GM21360 (cell line): Measurements from ENCODE around the gene PIK3C2G.

ENCODE experiments used
- ATAC-seq: cut with Tn5 transposase; IDR thresholded peaks from one replicate; pipeline ENCODE4 v1.9.1; 2021; ENCODE audit warnings: mild to moderate bottlenecking, moderate library complexity; ENCODE audit not compliant: unreplicated experiment

Gene PIK3C2G

DNA sequence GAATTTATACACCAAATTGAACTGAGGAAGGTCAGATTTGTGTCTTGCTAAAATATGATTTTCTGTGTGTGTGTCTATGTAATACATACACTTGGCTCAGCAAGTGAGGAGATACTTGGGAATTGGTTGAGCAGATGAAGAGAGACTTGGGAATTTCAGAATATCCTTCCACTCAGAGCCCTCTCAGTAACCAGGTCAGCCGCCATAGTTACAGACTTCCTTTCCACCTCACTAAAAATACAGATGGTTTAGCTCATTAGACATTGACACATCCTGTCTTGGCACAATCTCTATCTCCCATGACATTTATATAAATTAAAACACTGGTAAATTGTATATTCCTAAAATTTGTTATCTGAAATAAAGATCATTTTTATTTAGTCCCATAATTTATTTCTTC lies 15.9 kb downstream of the PIK3C2G start:
- no peak for ATAC-seq

GRCh38 chr12:18280728-18281127 lies 19.4 kb downstream of the PIK3C2G start:
- no peak for ATAC-seq

- ATAC-seq = no peak
Measured at GRCh38 chr12:18281941-18282340, 20.6 kb downstream of the PIK3C2G start.

GRCh38 chr12:18283831-18284230 lies 22.5 kb downstream of the PIK3C2G start:
- no peak for ATAC-seq

GRCh38 chr12:18284386-18284785 lies 23.1 kb downstream of the PIK3C2G start:
- ATAC-seq = no peak

DNA sequence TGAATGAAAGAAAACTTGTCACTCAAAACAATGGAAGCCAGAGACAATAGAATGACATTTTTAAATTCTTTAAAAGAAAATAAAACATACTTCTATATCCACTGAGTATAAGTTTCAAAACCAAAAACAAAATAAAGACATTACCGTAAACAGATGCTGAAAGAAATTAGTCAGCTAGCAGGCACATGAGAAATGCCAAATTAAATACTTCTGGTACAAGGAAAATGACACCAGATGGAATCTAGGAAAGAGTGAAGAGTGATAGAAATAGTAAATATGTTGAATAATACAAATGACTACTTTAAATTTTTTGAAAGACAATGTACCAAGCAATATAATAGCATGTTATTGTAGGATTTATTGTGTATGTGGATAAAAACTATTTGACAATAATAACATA lies 23.8 kb downstream of the PIK3C2G start:
- ATAC-seq = no peak

- no peak for ATAC-seq
Measured at GRCh38 chr12:18290386-18290785, 29.1 kb downstream of the PIK3C2G start.

DNA sequence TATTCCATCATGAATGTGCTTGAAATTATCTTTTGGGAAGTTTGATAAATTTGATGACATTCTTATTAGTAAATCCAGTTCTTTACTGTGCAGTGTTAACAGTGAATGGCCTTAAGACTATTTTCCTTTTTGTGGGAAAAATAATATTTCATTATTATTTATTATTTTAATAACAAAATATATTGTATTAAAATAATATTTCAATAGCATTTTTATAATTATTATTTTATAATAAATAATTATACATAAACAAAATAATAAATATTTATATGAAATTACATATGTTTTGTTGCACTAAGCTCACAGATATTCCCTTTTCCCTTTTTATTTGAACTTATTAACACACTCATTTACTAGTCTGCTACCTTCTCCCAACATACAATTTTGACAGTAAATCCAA lies 33.6 kb downstream of the PIK3C2G start:
- ATAC-seq = no peak

- ATAC-seq = no peak
Measured at GRCh38 chr12:18296201-18296908, 35.0 kb downstream of the PIK3C2G start.

DNA sequence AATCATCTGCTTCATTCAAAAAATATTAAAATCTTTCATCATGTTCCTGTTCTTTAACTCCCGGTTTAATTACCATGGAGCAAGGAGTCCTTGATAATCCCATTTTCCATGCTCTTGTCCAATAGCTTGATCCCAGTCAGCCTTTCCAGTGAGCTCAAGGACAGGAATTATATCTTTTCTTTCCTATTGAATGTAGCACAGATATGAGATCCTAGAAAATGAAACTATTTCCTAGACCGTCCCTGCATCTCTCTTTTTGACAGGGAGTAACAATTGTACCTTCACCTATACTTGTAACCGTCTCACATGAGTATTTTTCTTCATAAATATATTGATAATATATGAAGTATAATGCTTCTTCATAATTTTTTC lies 35.6 kb downstream of the PIK3C2G start:
- no peak for ATAC-seq

DNA sequence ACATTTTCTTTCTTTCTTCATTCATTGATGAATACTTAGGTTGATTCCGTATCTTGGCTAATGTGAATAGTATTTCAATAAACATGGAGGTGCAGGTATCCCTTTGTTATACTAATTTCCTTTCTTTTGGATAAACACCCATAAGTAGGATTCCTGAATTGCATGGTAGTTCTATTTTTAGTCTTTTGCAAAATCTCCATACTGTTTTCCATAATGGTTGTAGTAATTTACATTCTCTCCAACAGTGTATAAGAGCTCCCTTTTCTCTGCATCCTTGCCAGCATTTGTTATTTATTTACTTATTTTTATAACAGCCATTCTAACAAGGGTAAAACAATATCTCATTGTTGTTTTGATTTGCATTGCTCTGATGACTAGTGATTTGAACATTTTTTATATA lies 36.6 kb downstream of the PIK3C2G start:
- ATAC-seq = no peak

- no peak for ATAC-seq
Measured at GRCh38 chr12:18302809-18303430, 41.6 kb downstream of the PIK3C2G start.

DNA sequence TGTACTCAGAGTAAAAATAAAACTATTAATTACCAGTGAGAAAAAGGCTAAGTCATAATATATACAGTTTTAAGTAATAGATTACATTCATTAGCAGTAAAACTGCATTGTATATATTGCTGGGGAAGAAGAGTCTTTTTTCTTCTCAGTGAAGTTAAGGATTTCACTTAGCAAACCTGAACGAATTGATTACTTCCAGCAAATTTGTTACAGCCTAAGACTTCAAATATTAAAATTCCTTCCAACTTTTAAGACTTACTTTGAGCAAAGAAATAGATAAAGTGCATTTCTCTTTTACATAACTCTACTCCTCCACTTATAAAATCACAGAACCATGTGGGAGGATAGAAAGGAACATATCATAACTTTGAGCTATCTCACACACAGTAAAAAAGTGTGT lies 43.3 kb downstream of the PIK3C2G start:
- no peak for ATAC-seq

DNA sequence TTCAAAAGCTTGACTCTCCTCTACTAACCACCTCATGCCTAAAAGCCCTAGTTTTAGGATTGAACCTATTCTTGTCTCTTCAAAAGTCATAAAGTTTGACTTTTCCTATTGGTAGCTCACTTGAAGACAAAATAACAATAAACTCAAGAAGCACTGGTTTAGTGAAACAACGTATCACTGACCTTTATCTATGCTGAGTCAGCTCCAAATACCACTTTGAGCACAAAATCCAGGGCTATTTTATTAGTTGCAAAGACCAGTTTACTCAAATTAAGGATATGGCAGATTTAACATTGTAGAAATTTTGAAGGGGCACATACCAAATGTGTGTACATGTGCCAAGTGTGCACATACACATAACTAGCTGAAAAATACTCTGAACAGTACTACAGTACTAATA lies 45.0 kb downstream of the PIK3C2G start:
- ATAC-seq = no peak

- ATAC-seq = no peak
Measured at GRCh38 chr12:18313306-18313705, 52.0 kb downstream of the PIK3C2G start.

DNA sequence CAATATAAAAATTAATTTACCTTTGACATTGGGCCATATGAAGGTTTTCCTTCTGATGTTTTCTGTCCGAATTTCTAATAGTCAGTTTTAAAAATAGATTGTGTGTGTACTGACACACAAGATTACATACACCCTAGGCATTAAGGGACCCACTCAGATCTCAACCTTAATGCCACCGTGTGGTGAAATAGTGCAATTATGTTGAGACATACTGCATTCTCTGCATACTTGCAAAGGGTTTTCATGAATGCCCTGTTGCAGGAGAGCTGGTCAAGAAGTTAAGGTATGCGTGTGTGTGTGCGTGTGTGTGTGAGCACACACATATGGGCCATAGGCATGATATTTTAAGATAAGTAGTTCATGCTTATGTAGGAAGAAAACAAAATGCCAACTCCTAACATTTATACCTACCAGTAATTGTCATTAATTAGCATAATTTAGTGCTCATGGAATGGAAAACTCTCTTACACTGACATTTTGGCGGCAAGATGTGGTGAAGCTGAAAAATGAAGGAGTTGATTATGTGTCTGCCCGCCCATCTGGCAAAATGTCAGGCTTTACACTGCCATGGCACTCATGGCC lies 58.8 kb downstream of the PIK3C2G start:
- no peak for ATAC-seq

DNA sequence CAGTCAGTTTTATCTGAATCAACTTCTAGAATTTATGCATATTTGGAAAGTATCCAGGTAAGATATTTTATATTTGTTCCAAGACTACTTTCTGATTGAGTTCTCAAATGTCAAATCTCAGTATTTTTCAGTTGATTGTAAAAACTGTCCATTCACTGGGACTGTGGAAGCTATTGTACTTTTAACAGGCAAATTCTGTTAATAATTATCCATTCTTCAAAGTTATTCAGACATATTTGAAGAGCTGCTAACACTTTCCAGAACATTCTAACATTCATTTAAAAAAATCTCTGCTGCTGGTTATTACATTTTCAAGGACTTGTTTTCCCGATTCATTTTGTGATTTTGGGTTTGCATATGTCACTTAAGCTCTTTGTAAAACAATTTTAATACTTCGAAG lies 59.7 kb downstream of the PIK3C2G start:
- ATAC-seq = no peak

DNA sequence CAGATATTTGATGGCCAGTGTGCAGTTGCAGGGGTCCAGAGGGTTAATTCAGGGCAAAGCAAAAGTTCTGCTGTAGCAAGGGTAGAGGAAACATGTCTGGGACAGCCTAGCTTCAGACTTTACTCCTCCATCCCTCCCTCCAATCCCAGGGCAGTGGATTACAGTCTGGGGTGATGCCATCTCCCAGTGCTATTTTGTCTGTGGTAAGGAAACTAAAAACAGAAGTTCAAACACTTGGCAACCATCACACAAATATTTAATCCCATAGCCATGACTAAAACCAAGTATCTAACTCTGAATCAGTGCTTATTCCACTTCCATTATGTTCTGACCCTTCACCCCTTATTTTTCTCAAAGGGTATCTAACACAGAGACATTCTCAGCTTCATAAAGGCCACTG lies 61.8 kb downstream of the PIK3C2G start:
- ATAC-seq = no peak

- no peak for ATAC-seq
Measured at GRCh38 chr12:18327036-18327435, 65.7 kb downstream of the PIK3C2G start.

DNA sequence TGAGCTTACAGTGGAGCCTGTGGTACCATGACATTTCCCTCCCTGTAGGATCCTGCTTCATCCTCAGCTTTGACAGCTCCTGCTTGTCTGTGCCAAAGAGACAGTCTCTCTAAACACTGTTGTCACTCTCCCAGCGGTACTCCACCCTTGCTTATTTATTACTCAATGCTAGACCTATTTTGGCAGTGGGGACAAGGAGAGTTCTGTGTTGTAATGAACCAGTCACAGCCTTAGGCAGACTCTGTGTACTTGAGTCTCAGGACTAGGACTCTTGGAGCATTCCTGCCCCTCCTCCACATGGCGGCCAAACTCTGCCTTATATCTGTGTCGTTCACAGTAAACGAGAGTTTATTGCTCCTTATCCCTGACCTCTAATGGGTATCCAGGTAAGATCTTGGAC lies 70.9 kb downstream of the PIK3C2G start:
- no peak for ATAC-seq

DNA sequence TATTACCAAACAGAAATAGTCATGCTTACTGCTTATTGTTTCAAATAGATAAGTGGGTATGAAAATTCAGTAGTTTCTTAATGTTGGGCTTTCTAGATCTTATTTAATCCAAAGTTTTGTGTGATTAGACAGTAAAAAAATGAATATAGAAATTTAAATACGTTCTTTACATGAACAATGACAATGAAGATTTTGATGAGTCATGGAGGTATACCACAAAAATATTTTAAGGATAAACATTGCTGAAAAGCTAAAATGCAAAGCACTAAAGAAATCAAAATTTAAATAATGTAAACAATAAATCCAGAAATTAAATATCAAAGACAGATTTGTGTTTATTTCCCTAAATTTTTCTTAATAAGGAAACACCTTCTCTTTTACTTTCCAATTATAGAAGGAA lies 78.3 kb downstream of the PIK3C2G start:
- no peak for ATAC-seq

DNA sequence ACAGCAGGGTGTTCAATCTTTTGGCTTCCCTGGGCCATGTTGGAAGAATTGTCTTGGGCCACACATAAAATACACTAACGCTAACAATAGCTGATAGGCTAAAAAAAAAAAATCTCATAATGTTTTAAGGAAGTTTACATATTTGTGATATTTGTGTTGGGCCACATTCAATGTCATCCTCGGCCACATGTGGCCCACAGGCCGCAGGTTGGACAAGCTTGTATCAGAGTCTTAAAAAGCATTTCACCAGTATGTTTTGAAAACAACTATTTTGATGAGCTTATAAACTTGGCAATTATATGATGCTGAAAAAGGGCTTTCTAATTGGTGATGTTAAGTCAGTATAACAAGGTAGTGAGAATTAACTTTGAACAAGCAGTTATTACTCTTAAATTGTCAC lies 78.9 kb downstream of the PIK3C2G start:
- no peak for ATAC-seq

DNA sequence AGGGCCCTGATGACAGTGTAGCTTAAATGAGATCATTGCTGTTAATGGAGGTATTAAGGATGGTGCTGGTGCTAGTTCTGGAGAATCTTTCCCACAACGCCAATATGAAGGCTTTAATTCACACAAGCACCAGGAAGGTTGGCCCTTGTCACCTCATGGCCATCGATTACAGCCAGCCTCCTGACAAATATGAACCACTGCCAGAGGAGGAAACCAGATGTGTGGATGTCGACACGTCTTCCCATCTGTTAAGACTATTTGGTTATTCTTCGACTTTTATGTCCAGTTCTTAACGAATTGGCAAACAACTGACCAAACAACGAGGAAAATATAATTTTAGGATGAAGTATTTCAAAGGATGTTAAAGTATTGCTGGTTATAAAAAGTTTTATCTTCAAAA lies 79.5 kb downstream of the PIK3C2G start:
- ATAC-seq = no peak
